Measurements from ENCODE around the gene TOP2B. TPM values are rescaled to one million over a fixed set of nuclear protein-coding genes. Genes with fewer than 3 reads are reported as not detected.

Gene TOP2B
- total RNA-seq, 1 donor from 2014 or later: 99.5 TPM

- no peak for DNase-seq (ENCODE audit: extremely low spot score, unreplicated experiment)
- Mint-ChIP-seq H3K9me3 (ENCODE audit: unreplicated experiment) (no peaks in the 10 kb centered on the region), H3K4me3 (ENCODE audit: unreplicated experiment) (no peak overlapping the region), H3K4me1 (ENCODE audit: unreplicated experiment) (no peaks in the 10 kb centered on the region), H3K27me3 (ENCODE audit: unreplicated experiment) (peaks cover 53% of the 10 kb centered on the region), H3K27ac (ENCODE audit: unreplicated experiment) (no peak overlapping the region), H3K36me3 (ENCODE audit: unreplicated experiment) (no peaks in the 10 kb centered on the region)
- TF ChIP-seq CTCF (IDR thresholded peaks at IDR 0.05): no peak
Measured at GRCh38 chr3:25707268-25707926, 42.7 kb upstream of the TOP2B start.

DNA sequence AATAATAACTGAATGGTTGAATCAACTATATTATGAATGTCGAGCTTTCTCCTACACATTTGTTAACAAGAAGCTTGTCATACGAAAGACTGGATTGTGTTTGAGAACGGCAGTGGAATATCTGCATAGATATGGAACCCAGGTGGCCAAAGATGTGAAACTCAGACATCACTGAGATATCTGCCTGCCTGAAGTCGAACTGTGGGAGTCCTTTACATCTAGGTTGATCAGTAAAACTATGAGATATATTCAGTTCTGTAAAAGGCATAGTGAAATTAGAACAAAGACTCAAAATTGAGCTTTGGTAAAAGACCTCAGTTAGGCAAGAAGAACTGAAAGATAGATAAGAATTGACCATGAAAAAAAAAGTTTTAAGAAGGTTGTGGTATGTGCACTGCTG is 41.5 kb upstream of the TOP2B start:
- DNase-seq (ENCODE audit: extremely low spot score, unreplicated experiment): no peak
- H3K9me3 Mint-ChIP-seq (ENCODE audit: unreplicated experiment): no peaks in the 10 kb centered on the region
- peaks cover 58% of the 10 kb centered on the region for H3K27me3 Mint-ChIP-seq (ENCODE audit: unreplicated experiment)
- H3K36me3 Mint-ChIP-seq (ENCODE audit: unreplicated experiment): no peaks in the 10 kb centered on the region
- no peak overlapping the region for H3K4me3 Mint-ChIP-seq (ENCODE audit: unreplicated experiment)
- TF ChIP-seq CTCF (IDR thresholded peaks at IDR 0.05): no peak
- H3K27ac Mint-ChIP-seq (ENCODE audit: unreplicated experiment): no peak overlapping the region
- H3K4me1 Mint-ChIP-seq (ENCODE audit: unreplicated experiment): no peaks in the 10 kb centered on the region

- no peak for DNase-seq (ENCODE audit: extremely low spot score, unreplicated experiment)
- Mint-ChIP-seq H3K4me3 (ENCODE audit: unreplicated experiment) (no peak overlapping the region), H3K27ac (ENCODE audit: unreplicated experiment) (no peak overlapping the region), H3K9me3 (ENCODE audit: unreplicated experiment) (no peaks in the 10 kb centered on the region), H3K4me1 (ENCODE audit: unreplicated experiment) (peaks cover 2% of the 10 kb centered on the region), H3K36me3 (ENCODE audit: unreplicated experiment) (no peaks in the 10 kb centered on the region), H3K27me3 (ENCODE audit: unreplicated experiment) (peaks cover 27% of the 10 kb centered on the region)
- TF ChIP-seq CTCF (IDR thresholded peaks at IDR 0.05): no peak
Measured at GRCh38 chr3:25697553-25697952, 32.8 kb upstream of the TOP2B start.

GRCh38 chr3:25695731-25696420 is 31.2 kb upstream of the TOP2B start:
- no peaks in the 10 kb centered on the region for H3K36me3 Mint-ChIP-seq (ENCODE audit: unreplicated experiment)

More at GRCh38 chr3:25695731-25696420, 31.2 kb upstream of the TOP2B start:
- no peaks in the 10 kb centered on the region for H3K9me3 Mint-ChIP-seq (ENCODE audit: unreplicated experiment)
- no peak for DNase-seq (ENCODE audit: extremely low spot score, unreplicated experiment)
- peaks cover 7% of the 10 kb centered on the region for H3K4me1 Mint-ChIP-seq (ENCODE audit: unreplicated experiment)
- peaks cover 29% of the 10 kb centered on the region for H3K27me3 Mint-ChIP-seq (ENCODE audit: unreplicated experiment)
- no peak overlapping the region for H3K27ac Mint-ChIP-seq (ENCODE audit: unreplicated experiment)
- H3K4me3 Mint-ChIP-seq (ENCODE audit: unreplicated experiment): no peak overlapping the region
- TF ChIP-seq CTCF (IDR thresholded peaks at IDR 0.05): no peak
